HEK293 (cell line): ENCODE results near the gene SEC23B.

Source experiments
- EGR2 ChIP-seq: fragments of 450-650 bp; formaldehyde crosslinking; IDR thresholded peaks from 2 replicates; pipeline ENCODE4 v1.5.1; 2016; ENCODE audit warnings: low read depth, missing biosample characterization, missing genetic modification characterization
- FEZF1 ChIP-seq: fragments of 450-650 bp; formaldehyde crosslinking; IDR thresholded peaks from 2 replicates; pipeline ENCODE4 v1.5.1; 2016; ENCODE audit warnings: missing biosample characterization, missing genetic modification characterization
- HOXA7 ChIP-seq: sonication (generic); formaldehyde crosslinking; IDR thresholded peaks from 2 replicates; pipeline ENCODE4 v1.8.1; 2022; ENCODE audit warnings: missing genetic modification reagents, borderline replicate concordance
- KLF9 ChIP-seq: fragments of 450-650 bp; formaldehyde crosslinking; IDR thresholded peaks from 2 replicates; pipeline ENCODE4 v1.5.1; 2016; ENCODE audit warnings: missing biosample characterization, missing genetic modification characterization, low read depth
- SALL2 ChIP-seq: fragments of 450-650 bp; formaldehyde crosslinking; IDR thresholded peaks from 2 replicates; pipeline ENCODE4 v1.5.0; 2017; ENCODE audit warnings: missing biosample characterization, mild to moderate bottlenecking, missing genetic modification characterization, borderline replicate concordance
- TCF7L2 ChIP-seq: IDR thresholded peaks from 2 replicates; pipeline ENCODE4 v1.6.1; 2011; ENCODE audit warnings: low read depth, mild to moderate bottlenecking, inconsistent platforms, low read length, moderate library complexity, borderline replicate concordance
- YY1 ChIP-seq: fragments of 450-650 bp; formaldehyde crosslinking; IDR thresholded peaks from 2 replicates; pipeline ENCODE4 v1.5.1; 2018; ENCODE audit warnings: missing biosample characterization, missing genetic modification characterization
- ZNF112 ChIP-seq: fragments of 450-650 bp; formaldehyde crosslinking; IDR thresholded peaks from 2 replicates; pipeline ENCODE4 v1.5.0; 2017; ENCODE audit warnings: missing biosample characterization, missing genetic modification characterization
- ZNF132 ChIP-seq: fragments of 450-650 bp; formaldehyde crosslinking; IDR thresholded peaks from 2 replicates; pipeline ENCODE4 v1.5.1; 2017; ENCODE audit warnings: missing biosample characterization, missing genetic modification characterization, borderline replicate concordance
- ZNF138 ChIP-seq: fragments of 450-650 bp; formaldehyde crosslinking; IDR thresholded peaks from 2 replicates; pipeline ENCODE4 v1.5.1; 2016; ENCODE audit warnings: missing biosample characterization, missing genetic modification characterization, borderline replicate concordance
- ZNF239 ChIP-seq: fragments of 450-650 bp; formaldehyde crosslinking; IDR thresholded peaks from 2 replicates; pipeline ENCODE4 v1.5.1; 2016; ENCODE audit warnings: missing biosample characterization, missing genetic modification characterization
- ZNF433 ChIP-seq: fragments of 450-650 bp; formaldehyde crosslinking; IDR thresholded peaks from 2 replicates; pipeline ENCODE4 v1.5.1; 2016; ENCODE audit warnings: missing biosample characterization, missing genetic modification characterization, low read depth
- ZNF596 ChIP-seq: fragments of 450-650 bp; IDR thresholded peaks from 2 replicates; pipeline ENCODE4 v1.5.0; 2018; ENCODE audit warnings: missing biosample characterization, mild to moderate bottlenecking, missing genetic modification characterization, moderate library complexity
- ZNF677 ChIP-seq: fragments of 450-650 bp; IDR thresholded peaks from 2 replicates; pipeline ENCODE4 v1.5.0; 2018; ENCODE audit warnings: missing biosample characterization, mild to moderate bottlenecking, missing genetic modification characterization, moderate library complexity
- ZNF768 ChIP-seq: fragments of 450-650 bp; formaldehyde crosslinking; IDR thresholded peaks from 2 replicates; pipeline ENCODE4 v1.5.1; 2018; ENCODE audit warnings: missing biosample characterization, mild to moderate bottlenecking, missing genetic modification characterization
- ZNF843 ChIP-seq: fragments of 450-650 bp; formaldehyde crosslinking; IDR thresholded peaks from 2 replicates; pipeline ENCODE4 v1.5.1; 2016; ENCODE audit warnings: missing biosample characterization, missing genetic modification characterization
- ZSCAN23 ChIP-seq: fragments of 450-650 bp; formaldehyde crosslinking; IDR thresholded peaks from 2 replicates; pipeline ENCODE4 v1.5.1; 2016; ENCODE audit warnings: missing biosample characterization, missing genetic modification characterization
- TF ChIP-seq, protein P1 (sequence below): fragments of 450-650 bp; formaldehyde crosslinking; optimal IDR thresholded peaks from 2 replicates; pipeline ENCODE3; 2016; ENCODE audit warnings: missing biosample characterization, mild to moderate bottlenecking, missing genetic modification characterization
- TF ChIP-seq, protein P2 (sequence below): fragments of 450-650 bp; formaldehyde crosslinking; conservative IDR thresholded peaks from 2 replicates; pipeline ENCODE4 v1.5.1; 2016; ENCODE audit warnings: low read depth, missing biosample characterization, missing genetic modification characterization
- TF ChIP-seq, protein P3 (sequence below): fragments of 450-650 bp; formaldehyde crosslinking; IDR thresholded peaks from 2 replicates; pipeline ENCODE4 v1.5.1; 2016; ENCODE audit warnings: missing biosample characterization, missing genetic modification characterization
- TF ChIP-seq, protein P4 (sequence below): fragments of 450-650 bp; formaldehyde crosslinking; IDR thresholded peaks from 2 replicates; pipeline ENCODE4 v1.5.1; 2016; ENCODE audit warnings: missing biosample characterization, missing genetic modification characterization
- TF ChIP-seq, protein P5 (sequence below): fragments of 450-650 bp; formaldehyde crosslinking; IDR thresholded peaks from 2 replicates; pipeline ENCODE4 v1.5.1; 2016; ENCODE audit warnings: missing biosample characterization, missing genetic modification characterization
- TF ChIP-seq, protein P6 (sequence below): fragments of 450-650 bp; formaldehyde crosslinking; IDR thresholded peaks from 2 replicates; pipeline ENCODE4 v1.5.1; 2016; ENCODE audit warnings: missing biosample characterization, missing genetic modification characterization
- TF ChIP-seq, protein P7 (sequence below): fragments of 450-650 bp; formaldehyde crosslinking; IDR thresholded peaks from 2 replicates; pipeline ENCODE4 v1.5.1; 2017; ENCODE audit warnings: missing biosample characterization, missing genetic modification characterization
- TF ChIP-seq, protein P8 (sequence below): fragments of 450-650 bp; formaldehyde crosslinking; IDR thresholded peaks from 2 replicates; pipeline ENCODE4 v1.5.1; 2017; ENCODE audit warnings: missing biosample characterization, missing genetic modification characterization

SEC23B gene

DNA sequence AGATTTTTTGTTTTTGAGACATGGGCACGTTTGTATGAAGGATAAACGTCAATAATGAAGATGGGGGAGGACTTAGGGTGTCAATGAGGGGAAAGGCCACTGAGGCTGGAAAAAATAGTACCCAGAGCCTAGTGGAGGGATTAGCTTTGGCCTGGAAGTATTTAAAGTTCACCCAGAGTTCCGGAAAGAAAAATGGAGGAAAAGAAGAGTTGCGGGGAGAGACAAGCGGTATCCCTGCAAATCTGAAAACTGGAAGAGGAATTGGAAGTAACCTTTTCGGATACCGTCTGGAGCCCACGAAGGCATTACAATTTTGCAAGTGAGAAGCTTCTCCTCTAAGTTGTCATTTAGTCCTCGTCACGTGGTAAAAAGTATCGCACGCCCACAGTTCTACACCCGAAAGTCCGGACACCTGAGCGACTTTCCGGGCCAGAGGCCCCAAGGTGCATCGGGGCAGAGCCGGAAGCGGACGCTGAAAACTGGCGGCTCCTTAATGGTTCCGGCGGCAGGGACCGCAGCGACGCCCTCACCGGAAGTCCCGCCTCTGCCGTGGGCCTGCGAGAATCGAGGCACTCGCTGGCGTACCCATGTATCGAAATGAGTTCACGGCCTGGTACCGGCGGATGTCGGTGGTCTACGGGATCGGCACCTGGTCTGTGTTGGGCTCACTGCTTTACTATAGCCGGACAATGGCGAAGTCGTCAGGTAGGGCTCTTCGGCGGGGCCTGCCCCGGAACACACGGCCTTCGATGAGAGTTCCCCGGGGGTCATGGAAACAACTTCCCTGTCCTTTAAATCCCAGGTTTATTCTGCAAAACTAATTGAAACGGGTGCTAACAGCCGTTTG lies 59.4 kb downstream of the SEC23B start, which contains the start of gene SMIM26 (continued):
- TF ChIP-seq, protein P1, sequence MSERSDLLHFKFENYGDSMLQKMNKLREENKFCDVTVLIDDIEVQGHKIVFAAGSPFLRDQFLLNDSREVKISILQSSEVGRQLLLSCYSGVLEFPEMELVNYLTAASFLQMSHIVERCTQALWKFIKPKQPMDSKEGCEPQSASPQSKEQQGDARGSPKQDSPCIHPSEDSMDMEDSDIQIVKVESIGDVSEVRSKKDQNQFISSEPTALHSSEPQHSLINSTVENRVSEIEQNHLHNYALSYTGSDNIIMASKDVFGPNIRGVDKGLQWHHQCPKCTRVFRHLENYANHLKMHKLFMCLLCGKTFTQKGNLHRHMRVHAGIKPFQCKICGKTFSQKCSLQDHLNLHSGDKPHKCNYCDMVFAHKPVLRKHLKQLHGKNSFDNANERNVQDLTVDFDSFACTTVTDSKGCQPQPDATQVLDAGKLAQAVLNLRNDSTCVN (tag by site-specific recombination): peak; percentile 45
- TF ChIP-seq YY1 (peak; percentile 67), ZNF677 (tag by site-specific recombination) (no peak), TCF7L2 (no peak), FEZF1 (no peak), EGR2 (peak; percentile 63; the same call in 1 of the 2 replicates), ZNF132 (no peak), KLF9 (peak; percentile 43; the same call in 1 of the 2 replicates), ZNF768 (tag by site-specific recombination) (no peak), ZNF112 (tag by site-specific recombination) (no peak), ZNF433 (tag by site-specific recombination) (no peak), ZNF239 (tag by site-specific recombination) (0 out of 2 replicates have a peak, but pooled peaks have one; percentile 57), ZNF843 (tag by site-specific recombination) (0 out of 2 replicates have a peak, but pooled peaks have one; percentile 29), ZNF138 (tag by site-specific recombination) (no peak), ZNF596 (tag by site-specific recombination) (no peak), ZSCAN23 (tag by site-specific recombination) (0 out of 2 replicates have a peak, but pooled peaks have one; percentile 36), HOXA7 (CRISPR knock-in tag) (no peak), SALL2 (tag by site-specific recombination) (no peak)
- TF ChIP-seq, protein P2, sequence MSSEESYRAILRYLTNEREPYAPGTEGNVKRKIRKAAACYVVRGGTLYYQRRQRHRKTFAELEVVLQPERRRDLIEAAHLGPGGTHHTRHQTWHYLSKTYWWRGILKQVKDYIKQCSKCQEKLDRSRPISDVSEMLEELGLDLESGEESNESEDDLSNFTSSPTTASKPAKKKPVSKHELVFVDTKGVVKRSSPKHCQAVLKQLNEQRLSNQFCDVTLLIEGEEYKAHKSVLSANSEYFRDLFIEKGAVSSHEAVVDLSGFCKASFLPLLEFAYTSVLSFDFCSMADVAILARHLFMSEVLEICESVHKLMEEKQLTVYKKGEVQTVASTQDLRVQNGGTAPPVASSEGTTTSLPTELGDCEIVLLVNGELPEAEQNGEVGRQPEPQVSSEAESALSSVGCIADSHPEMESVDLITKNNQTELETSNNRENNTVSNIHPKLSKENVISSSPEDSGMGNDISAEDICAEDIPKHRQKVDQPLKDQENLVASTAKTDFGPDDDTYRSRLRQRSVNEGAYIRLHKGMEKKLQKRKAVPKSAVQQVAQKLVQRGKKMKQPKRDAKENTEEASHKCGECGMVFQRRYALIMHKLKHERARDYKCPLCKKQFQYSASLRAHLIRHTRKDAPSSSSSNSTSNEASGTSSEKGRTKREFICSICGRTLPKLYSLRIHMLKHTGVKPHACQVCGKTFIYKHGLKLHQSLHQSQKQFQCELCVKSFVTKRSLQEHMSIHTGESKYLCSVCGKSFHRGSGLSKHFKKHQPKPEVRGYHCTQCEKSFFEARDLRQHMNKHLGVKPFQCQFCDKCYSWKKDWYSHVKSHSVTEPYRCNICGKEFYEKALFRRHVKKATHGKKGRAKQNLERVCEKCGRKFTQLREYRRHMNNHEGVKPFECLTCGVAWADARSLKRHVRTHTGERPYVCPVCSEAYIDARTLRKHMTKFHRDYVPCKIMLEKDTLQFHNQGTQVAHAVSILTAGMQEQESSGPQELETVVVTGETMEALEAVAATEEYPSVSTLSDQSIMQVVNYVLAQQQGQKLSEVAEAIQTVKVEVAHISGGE (tag by site-specific recombination): peak; percentile 99
- TF ChIP-seq, protein P3, sequence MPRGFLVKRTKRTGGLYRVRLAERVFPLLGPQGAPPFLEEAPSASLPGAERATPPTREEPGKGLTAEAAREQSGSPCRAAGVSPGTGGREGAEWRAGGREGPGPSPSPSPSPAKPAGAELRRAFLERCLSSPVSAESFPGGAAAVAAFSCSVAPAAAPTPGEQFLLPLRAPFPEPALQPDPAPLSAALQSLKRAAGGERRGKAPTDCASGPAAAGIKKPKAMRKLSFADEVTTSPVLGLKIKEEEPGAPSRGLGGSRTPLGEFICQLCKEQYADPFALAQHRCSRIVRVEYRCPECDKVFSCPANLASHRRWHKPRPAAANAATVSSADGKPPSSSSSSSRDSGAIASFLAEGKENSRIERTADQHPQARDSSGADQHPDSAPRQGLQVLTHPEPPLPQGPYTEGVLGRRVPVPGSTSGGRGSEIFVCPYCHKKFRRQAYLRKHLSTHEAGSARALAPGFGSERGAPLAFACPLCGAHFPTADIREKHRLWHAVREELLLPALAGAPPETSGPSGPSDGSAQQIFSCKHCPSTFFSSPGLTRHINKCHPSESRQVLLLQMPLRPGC (tag by site-specific recombination): peak; percentile 77
- TF ChIP-seq, protein P4, sequence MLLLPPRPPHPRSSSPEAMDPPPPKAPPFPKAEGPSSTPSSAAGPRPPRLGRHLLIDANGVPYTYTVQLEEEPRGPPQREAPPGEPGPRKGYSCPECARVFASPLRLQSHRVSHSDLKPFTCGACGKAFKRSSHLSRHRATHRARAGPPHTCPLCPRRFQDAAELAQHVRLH (tag by site-specific recombination): 0 out of 2 replicates have a peak, but pooled peaks have one; percentile 72
- TF ChIP-seq, protein P5, sequence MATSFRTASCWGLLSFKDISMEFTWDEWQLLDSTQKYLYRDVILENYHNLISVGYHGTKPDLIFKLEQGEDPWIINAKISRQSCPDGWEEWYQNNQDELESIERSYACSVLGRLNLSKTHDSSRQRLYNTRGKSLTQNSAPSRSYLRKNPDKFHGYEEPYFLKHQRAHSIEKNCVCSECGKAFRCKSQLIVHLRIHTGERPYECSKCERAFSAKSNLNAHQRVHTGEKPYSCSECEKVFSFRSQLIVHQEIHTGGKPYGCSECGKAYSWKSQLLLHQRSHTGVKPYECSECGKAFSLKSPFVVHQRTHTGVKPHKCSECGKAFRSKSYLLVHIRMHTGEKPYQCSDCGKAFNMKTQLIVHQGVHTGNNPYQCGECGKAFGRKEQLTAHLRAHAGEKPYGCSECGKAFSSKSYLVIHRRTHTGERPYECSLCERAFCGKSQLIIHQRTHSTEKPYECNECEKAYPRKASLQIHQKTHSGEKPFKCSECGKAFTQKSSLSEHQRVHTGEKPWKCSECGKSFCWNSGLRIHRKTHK: no peak
- TF ChIP-seq, protein P6, sequence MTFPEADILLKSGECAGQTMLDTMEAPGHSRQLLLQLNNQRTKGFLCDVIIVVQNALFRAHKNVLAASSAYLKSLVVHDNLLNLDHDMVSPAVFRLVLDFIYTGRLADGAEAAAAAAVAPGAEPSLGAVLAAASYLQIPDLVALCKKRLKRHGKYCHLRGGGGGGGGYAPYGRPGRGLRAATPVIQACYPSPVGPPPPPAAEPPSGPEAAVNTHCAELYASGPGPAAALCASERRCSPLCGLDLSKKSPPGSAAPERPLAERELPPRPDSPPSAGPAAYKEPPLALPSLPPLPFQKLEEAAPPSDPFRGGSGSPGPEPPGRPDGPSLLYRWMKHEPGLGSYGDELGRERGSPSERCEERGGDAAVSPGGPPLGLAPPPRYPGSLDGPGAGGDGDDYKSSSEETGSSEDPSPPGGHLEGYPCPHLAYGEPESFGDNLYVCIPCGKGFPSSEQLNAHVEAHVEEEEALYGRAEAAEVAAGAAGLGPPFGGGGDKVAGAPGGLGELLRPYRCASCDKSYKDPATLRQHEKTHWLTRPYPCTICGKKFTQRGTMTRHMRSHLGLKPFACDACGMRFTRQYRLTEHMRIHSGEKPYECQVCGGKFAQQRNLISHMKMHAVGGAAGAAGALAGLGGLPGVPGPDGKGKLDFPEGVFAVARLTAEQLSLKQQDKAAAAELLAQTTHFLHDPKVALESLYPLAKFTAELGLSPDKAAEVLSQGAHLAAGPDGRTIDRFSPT (tag by site-specific recombination): no peak
- TF ChIP-seq, protein P7, sequence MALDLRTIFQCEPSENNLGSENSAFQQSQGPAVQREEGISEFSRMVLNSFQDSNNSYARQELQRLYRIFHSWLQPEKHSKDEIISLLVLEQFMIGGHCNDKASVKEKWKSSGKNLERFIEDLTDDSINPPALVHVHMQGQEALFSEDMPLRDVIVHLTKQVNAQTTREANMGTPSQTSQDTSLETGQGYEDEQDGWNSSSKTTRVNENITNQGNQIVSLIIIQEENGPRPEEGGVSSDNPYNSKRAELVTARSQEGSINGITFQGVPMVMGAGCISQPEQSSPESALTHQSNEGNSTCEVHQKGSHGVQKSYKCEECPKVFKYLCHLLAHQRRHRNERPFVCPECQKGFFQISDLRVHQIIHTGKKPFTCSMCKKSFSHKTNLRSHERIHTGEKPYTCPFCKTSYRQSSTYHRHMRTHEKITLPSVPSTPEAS (tag by site-specific recombination): no peak
- TF ChIP-seq, protein P8, sequence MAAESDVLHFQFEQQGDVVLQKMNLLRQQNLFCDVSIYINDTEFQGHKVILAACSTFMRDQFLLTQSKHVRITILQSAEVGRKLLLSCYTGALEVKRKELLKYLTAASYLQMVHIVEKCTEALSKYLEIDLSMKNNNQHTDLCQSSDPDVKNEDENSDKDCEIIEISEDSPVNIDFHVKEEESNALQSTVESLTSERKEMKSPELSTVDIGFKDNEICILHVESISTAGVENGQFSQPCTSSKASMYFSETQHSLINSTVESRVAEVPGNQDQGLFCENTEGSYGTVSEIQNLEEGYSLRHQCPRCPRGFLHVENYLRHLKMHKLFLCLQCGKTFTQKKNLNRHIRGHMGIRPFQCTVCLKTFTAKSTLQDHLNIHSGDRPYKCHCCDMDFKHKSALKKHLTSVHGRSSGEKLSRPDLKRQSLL (tag by site-specific recombination): no peak
